Loucy (cell line): ENCODE measurements around the gene CUX1.

Experiments
- EZH2phosphoT487 ChIP-seq: fragments of 200-600 bp; IDR thresholded peaks from 2 replicates; pipeline ENCODE4 v1.6.1; 2018; ENCODE audit warnings: antibody characterized with exemption, mild to moderate bottlenecking, moderate library complexity, borderline replicate concordance
- TF ChIP-seq, protein P1 (sequence below): fragments of 200-600 bp; sonication (generic); conservative IDR thresholded peaks from 2 replicates; pipeline ENCODE4 v1.5.1; 2014; ENCODE audit warnings: mild to moderate bottlenecking, antibody characterized with exemption, low read length

DNA sequence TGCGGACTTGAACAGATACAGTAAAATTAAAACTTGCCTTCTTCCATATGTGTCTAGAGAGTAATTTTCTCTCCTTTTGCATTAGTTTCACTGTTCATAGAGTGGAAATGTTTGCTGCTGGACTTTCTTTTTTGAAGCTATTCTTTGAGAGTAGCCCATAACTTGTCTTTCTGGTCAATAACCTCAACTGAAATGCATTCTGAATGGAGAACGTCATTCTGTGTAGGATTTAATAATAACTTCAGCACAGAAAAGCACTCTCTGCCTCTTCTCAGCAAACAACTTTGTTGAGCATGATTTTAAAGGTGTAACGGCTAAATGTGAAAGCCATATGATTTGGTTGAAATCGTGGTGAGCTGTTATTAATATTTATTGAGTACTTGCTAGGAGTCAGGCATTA lies 111.8 kb downstream of the CUX1 start:
- TF ChIP-seq, protein P1, sequence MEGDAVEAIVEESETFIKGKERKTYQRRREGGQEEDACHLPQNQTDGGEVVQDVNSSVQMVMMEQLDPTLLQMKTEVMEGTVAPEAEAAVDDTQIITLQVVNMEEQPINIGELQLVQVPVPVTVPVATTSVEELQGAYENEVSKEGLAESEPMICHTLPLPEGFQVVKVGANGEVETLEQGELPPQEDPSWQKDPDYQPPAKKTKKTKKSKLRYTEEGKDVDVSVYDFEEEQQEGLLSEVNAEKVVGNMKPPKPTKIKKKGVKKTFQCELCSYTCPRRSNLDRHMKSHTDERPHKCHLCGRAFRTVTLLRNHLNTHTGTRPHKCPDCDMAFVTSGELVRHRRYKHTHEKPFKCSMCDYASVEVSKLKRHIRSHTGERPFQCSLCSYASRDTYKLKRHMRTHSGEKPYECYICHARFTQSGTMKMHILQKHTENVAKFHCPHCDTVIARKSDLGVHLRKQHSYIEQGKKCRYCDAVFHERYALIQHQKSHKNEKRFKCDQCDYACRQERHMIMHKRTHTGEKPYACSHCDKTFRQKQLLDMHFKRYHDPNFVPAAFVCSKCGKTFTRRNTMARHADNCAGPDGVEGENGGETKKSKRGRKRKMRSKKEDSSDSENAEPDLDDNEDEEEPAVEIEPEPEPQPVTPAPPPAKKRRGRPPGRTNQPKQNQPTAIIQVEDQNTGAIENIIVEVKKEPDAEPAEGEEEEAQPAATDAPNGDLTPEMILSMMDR, result no peak
- no peak for TF ChIP-seq EZH2phosphoT487
